ENCODE results near the gene SNUPN. TPM values are rescaled to one million over a fixed set of nuclear protein-coding genes. Genes with fewer than 3 reads are reported as not detected.
A peak's percentile ranks its signal among the peaks of the same experiment; 100 is the strongest.

The SNUPN gene
- polyA plus RNA-seq, 1 donor (not counting 4 experiments of a cell fraction or from before 2014, with no cell fraction given): 24.9 TPM

DNA sequence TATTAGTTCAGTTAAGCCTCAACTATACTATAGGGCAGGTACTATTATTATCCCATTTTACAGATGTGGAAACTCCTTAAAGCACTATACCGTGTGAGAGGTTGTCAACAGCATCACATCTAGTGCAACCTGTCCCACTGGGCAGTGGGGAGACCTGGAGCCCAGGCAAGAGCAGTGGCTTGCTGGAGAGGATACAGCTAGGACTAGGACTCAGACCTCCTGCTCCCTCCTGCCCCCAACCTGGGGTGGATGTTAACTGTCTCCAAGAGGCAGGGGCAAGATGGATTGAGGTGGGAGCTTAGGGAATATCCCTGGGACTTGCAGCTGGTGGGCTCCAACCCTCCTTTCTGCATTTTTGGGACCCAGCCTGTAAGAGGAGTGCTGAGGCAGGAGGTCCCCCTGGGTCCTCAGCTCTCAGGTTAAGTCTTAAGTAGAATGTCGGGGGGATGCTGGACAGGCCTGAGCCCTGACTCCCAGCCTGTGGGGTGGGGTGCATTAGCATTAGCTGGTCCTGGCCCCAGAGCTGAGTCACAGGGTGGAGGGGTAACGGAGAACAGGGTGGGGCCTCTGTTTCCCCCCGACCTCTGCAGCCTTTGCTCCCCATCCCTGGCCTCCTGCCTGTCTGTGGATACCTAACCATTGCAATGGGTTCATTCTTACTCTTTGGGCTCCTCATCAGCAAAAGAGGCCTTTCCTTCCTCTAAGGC lies 28.8 kb upstream of the SNUPN start:
- Histone ChIP-seq H3K4me3 (ENCODE audit: control insufficient read depth in 2 of 3, extremely low read depth in 1 of 3, insufficient read depth in 2 of 3, low read depth in 1 of 3, low read length in 3 of 3) (no peak overlapping the region), H3K36me3 (ENCODE audit: control insufficient read depth in 2 of 2, extremely low read depth in 1 of 2, insufficient read depth in 2 of 2, low read length in 2 of 2) (peaks cover 34 to 58% of the 10 kb centered on the region in 2 experiments), H3K9me3 (ENCODE audit: control insufficient read depth, low read depth, low read length) (no peaks in the 10 kb centered on the region), H3K4me1 (ENCODE audit: control insufficient read depth, extremely low read depth, insufficient read depth, low read length) (peaks cover 69% of the 10 kb centered on the region), H3K9ac (ENCODE audit: control insufficient read depth, extremely low read depth, insufficient read depth, low read length) (no peak overlapping the region), H3K27me3 (ENCODE audit: control insufficient read depth, extremely low read depth, insufficient read depth, low read length) (no peaks in the 10 kb centered on the region), H3K79me2 (ENCODE audit: control insufficient read depth, insufficient read depth, low read length) (peaks cover 79% of the 10 kb centered on the region), H3K9me1 (ENCODE audit: control insufficient read depth, extremely low read depth, insufficient read depth, low read length) (peaks cover 10% of the 10 kb centered on the region), H3K27ac (ENCODE audit: control insufficient read depth, insufficient read depth, low read length) (no peak overlapping the region), H2AFZ (ENCODE audit: control insufficient read depth, low read length) (no peak overlapping the region), H3K4me2 (ENCODE audit: control insufficient read depth, extremely low read depth, insufficient read depth, low read depth, low read length) (peak overlapping the region; percentile 18), H4K20me1 (ENCODE audit: control insufficient read depth, extremely low read depth, insufficient read depth, low read length) (peaks cover 11% of the 10 kb centered on the region)
- TF ChIP-seq, protein P1, sequence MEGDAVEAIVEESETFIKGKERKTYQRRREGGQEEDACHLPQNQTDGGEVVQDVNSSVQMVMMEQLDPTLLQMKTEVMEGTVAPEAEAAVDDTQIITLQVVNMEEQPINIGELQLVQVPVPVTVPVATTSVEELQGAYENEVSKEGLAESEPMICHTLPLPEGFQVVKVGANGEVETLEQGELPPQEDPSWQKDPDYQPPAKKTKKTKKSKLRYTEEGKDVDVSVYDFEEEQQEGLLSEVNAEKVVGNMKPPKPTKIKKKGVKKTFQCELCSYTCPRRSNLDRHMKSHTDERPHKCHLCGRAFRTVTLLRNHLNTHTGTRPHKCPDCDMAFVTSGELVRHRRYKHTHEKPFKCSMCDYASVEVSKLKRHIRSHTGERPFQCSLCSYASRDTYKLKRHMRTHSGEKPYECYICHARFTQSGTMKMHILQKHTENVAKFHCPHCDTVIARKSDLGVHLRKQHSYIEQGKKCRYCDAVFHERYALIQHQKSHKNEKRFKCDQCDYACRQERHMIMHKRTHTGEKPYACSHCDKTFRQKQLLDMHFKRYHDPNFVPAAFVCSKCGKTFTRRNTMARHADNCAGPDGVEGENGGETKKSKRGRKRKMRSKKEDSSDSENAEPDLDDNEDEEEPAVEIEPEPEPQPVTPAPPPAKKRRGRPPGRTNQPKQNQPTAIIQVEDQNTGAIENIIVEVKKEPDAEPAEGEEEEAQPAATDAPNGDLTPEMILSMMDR (optimal IDR thresholded peaks at IDR 0.05 in 1 of 3, IDR thresholded peaks at IDR 0.05 in 1 of 3, conservative IDR thresholded peaks at IDR 0.05 in 1 of 3; ENCODE audit: extremely low read depth in 1 of 3, insufficient read depth in 2 of 3, low read length in 3 of 3): no peak
- TF ChIP-seq EZH2 (IDR thresholded peaks at IDR 0.05; ENCODE audit: low read length): no peak
- DNase-seq (ENCODE audit: low read depth, low spot score) (no peak), FAIRE-seq (no peak)
- dilution Hi-C loops (cut with MboI; ENCODE audit: extremely low pct_ligation_motif_present, low sequenced_read_pairs): no loop called here

DNA sequence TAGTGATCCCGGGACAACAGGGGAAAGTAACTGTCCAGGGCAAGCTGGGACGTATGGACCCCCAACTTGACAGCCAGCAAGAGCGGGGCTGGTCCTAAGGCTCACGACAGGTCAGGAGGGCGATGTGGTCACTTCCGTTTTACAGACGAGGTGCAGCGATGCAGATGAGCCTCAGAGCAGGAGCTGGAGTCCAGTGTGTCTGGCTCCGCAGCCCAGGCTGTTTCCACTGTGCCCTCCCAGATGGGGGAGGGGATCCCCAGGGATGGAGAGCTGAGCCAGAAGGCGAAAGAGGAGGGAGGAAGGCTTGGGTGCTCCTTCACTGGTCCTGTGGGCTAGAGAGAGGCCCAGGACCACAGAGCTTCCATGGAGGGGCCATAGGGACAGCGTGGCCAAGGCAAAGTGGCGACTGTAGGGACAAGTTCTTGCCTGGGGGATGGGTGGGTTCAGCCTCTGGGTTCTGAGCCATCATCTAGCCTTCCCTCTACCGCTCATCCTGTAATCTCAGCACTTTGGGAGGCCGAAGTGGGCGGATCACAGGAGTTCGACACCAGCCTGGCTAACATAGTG lies 27.9 kb upstream of the SNUPN start:
- Histone ChIP-seq H3K4me3 (ENCODE audit: control insufficient read depth in 2 of 3, extremely low read depth in 1 of 3, insufficient read depth in 2 of 3, low read depth in 1 of 3, low read length in 3 of 3) (no peak overlapping the region), H3K4me2 (ENCODE audit: control insufficient read depth, extremely low read depth, insufficient read depth, low read depth, low read length) (peak overlapping the region; percentile 44), H3K79me2 (ENCODE audit: control insufficient read depth, insufficient read depth, low read length) (peaks cover 89% of the 10 kb centered on the region), H3K36me3 (ENCODE audit: control insufficient read depth in 2 of 2, extremely low read depth in 1 of 2, insufficient read depth in 2 of 2, low read length in 2 of 2) (peaks cover 26 to 58% of the 10 kb centered on the region in 2 experiments), H3K27me3 (ENCODE audit: control insufficient read depth, extremely low read depth, insufficient read depth, low read length) (no peaks in the 10 kb centered on the region), H3K4me1 (ENCODE audit: control insufficient read depth, extremely low read depth, insufficient read depth, low read length) (peaks cover 71% of the 10 kb centered on the region), H4K20me1 (ENCODE audit: control insufficient read depth, extremely low read depth, insufficient read depth, low read length) (peaks cover 11% of the 10 kb centered on the region), H2AFZ (ENCODE audit: control insufficient read depth, low read length) (no peak overlapping the region), H3K9me3 (ENCODE audit: control insufficient read depth, low read depth, low read length) (no peaks in the 10 kb centered on the region), H3K27ac (ENCODE audit: control insufficient read depth, insufficient read depth, low read length) (no peak overlapping the region), H3K9me1 (ENCODE audit: control insufficient read depth, extremely low read depth, insufficient read depth, low read length) (peaks cover 11% of the 10 kb centered on the region), H3K9ac (ENCODE audit: control insufficient read depth, extremely low read depth, insufficient read depth, low read length) (no peak overlapping the region)
- dilution Hi-C loops (cut with MboI; ENCODE audit: extremely low pct_ligation_motif_present, low sequenced_read_pairs): no loop called here
- DNase-seq (ENCODE audit: low read depth, low spot score): no peak
- TF ChIP-seq, protein P1 (optimal IDR thresholded peaks at IDR 0.05 in 1 of 3, IDR thresholded peaks at IDR 0.05 in 1 of 3, conservative IDR thresholded peaks at IDR 0.05 in 1 of 3; ENCODE audit: extremely low read depth in 1 of 3, insufficient read depth in 2 of 3, low read length in 3 of 3): no peak
- TF ChIP-seq EZH2 (IDR thresholded peaks at IDR 0.05; ENCODE audit: low read length): no peak
- FAIRE-seq: no peak
